MM.1S (cell line): ENCODE data around the gene LRRC49.

Experiments used
- DNase-seq: peaks from one replicate; pipeline ENCODE4 v3.0.0-alpha.2; 2015
- H2AFZ ChIP-seq: fragments of 300-600 bp; sonication (generic); 2 replicates; pipeline ENCODE4 v1.6.0; 2016; ENCODE audit warnings: antibody characterized with exemption, low read length
- H3F3A ChIP-seq: fragments of 300-600 bp; sonication (generic); 2 replicates; pipeline ENCODE4 v1.6.1; 2016; ENCODE audit warnings: mild to moderate bottlenecking, antibody characterized with exemption, low read length, moderate library complexity, mixed read lengths; ENCODE audit not compliant: insufficient read depth
- H3K27ac ChIP-seq: fragments of 300-600 bp; sonication (generic); 2 replicates; pipeline ENCODE4 v1.5.1; 2016; ENCODE audit warnings: mild to moderate bottlenecking, low read length
- H3K27me3 ChIP-seq: fragments of 300-600 bp; sonication (generic); replicated peaks from 2 replicates; pipeline ENCODE4 v1.6.0; 2016; ENCODE audit warnings: low read length; ENCODE audit not compliant: insufficient read depth
- H3K36me3 ChIP-seq: fragments of 300-600 bp; sonication (generic); replicated peaks from 2 replicates; pipeline ENCODE4 v1.6.1; 2016; ENCODE audit warnings: mild to moderate bottlenecking, low read length, mixed read lengths; ENCODE audit not compliant: insufficient read depth
- H3K4me1 ChIP-seq: fragments of 300-600 bp; sonication (generic); 2 replicates; pipeline ENCODE4 v1.6.1; 2016; ENCODE audit warnings: low read length, mixed read lengths
- H3K4me2 ChIP-seq: fragments of 300-600 bp; sonication (generic); 2 replicates; pipeline ENCODE4 v1.6.0; 2016; ENCODE audit warnings: low read depth, low read length
- H3K4me3 ChIP-seq: fragments of 300-600 bp; sonication (generic); 2 replicates; pipeline ENCODE4 v1.5.1; 2016; ENCODE audit warnings: low read length, mixed read lengths
- H3K79me2 ChIP-seq: fragments of 300-600 bp; sonication (generic); 2 replicates; pipeline ENCODE4 v1.6.1; 2016; ENCODE audit warnings: mixed run types, low read length, mixed read lengths
- H3K9ac ChIP-seq: fragments of 300-600 bp; sonication (generic); 2 replicates; pipeline ENCODE4 v1.6.1; 2016; ENCODE audit warnings: low read length, mixed read lengths
- H3K9me2 ChIP-seq: fragments of 300-600 bp; sonication (generic); replicated peaks from 2 replicates; pipeline ENCODE4 v1.6.1; 2016; ENCODE audit warnings: mild to moderate bottlenecking, low read length, mixed read lengths; ENCODE audit not compliant: insufficient read depth
- H3K9me3 ChIP-seq: fragments of 300-600 bp; sonication (generic); replicated peaks from 2 replicates; pipeline ENCODE4 v1.6.1; 2016; ENCODE audit warnings: mild to moderate bottlenecking, low read length, mixed read lengths; ENCODE audit not compliant: insufficient read depth
- H4K20me1 ChIP-seq: fragments of 300-600 bp; sonication (generic); 2 replicates; pipeline ENCODE4 v1.6.1; 2016; ENCODE audit warnings: mild to moderate bottlenecking, low read length, moderate library complexity, mixed read lengths; ENCODE audit not compliant: insufficient read depth
- CTCF ChIP-seq: fragments of 300-600 bp; sonication (generic); IDR thresholded peaks from 2 replicates; pipeline ENCODE4 v1.5.1; 2016; ENCODE audit warnings: antibody characterized with exemption, low read length, mixed read lengths
- EZH2 ChIP-seq: fragments of 300-600 bp; sonication (generic); optimal IDR thresholded peaks from 2 replicates; pipeline ENCODE3; 2017; ENCODE audit warnings: low read depth, mild to moderate bottlenecking, antibody characterized with exemption, low read length, mixed read lengths
- EZH2phosphoT487 ChIP-seq: fragments of 300-600 bp; sonication (generic); IDR thresholded peaks from 2 replicates; pipeline ENCODE4 v1.6.1; 2018; ENCODE audit warnings: antibody characterized with exemption, low read length

Gene LRRC49

GRCh38 chr15:71080166-71080565, 187.5 kb downstream of the LRRC49 start:
- Histone ChIP-seq H3K36me3 (no peaks in the 10 kb centered on the region), H2AFZ (no peak overlapping the region), H3K4me3 (no peak overlapping the region), H3K4me1 (no peaks in the 10 kb centered on the region), H3K9me2 (no peaks in the 10 kb centered on the region), H3K27ac (no peak overlapping the region), H3K4me2 (no peak overlapping the region), H3K9me3 (no peaks in the 10 kb centered on the region), H3K79me2 (no peaks in the 10 kb centered on the region), H3K27me3 (no peaks in the 10 kb centered on the region), H3K9ac (no peak overlapping the region), H4K20me1 (no peaks in the 10 kb centered on the region), H3F3A (no peaks in the 10 kb centered on the region)
- no peak for TF ChIP-seq CTCF
- TF ChIP-seq EZH2phosphoT487, result no peak
- no peak for TF ChIP-seq EZH2
- no peak for DNase-seq

- no peak overlapping the region for H3K4me2 ChIP-seq
- no peaks in the 10 kb centered on the region for H3K36me3 ChIP-seq
- no peak overlapping the region for H3K27ac ChIP-seq
- no peaks in the 10 kb centered on the region for H3K4me1 ChIP-seq
- TF ChIP-seq EZH2 (no peak), EZH2phosphoT487 (no peak), CTCF (no peak)
- no peaks in the 10 kb centered on the region for H4K20me1 ChIP-seq
- H3K27me3 ChIP-seq, result no peaks in the 10 kb centered on the region
- no peak overlapping the region for H3K9ac ChIP-seq
- H3K4me3 ChIP-seq, result no peak overlapping the region
- no peak for DNase-seq
- no peak overlapping the region for H2AFZ ChIP-seq
- no peaks in the 10 kb centered on the region for H3F3A ChIP-seq
- H3K79me2 ChIP-seq, result no peaks in the 10 kb centered on the region
- no peaks in the 10 kb centered on the region for H3K9me2 ChIP-seq
- H3K9me3 ChIP-seq, result no peaks in the 10 kb centered on the region
These were observed 188.1 kb downstream of the LRRC49 start for GRCh38 chr15:71080705-71081104.

- Histone ChIP-seq H3F3A (no peaks in the 10 kb centered on the region), H2AFZ (no peak overlapping the region), H3K9me3 (no peaks in the 10 kb centered on the region), H3K9ac (no peak overlapping the region), H3K79me2 (no peaks in the 10 kb centered on the region), H3K9me2 (no peaks in the 10 kb centered on the region), H3K4me3 (no peak overlapping the region), H3K4me2 (no peak overlapping the region), H3K27ac (no peak overlapping the region), H4K20me1 (no peaks in the 10 kb centered on the region), H3K27me3 (no peaks in the 10 kb centered on the region), H3K4me1 (no peaks in the 10 kb centered on the region), H3K36me3 (no peaks in the 10 kb centered on the region)
- DNase-seq, result no peak
- no peak for TF ChIP-seq EZH2phosphoT487
- TF ChIP-seq CTCF, result no peak
- TF ChIP-seq EZH2, result no peak
These were observed 190.2 kb downstream of the LRRC49 start for GRCh38 chr15:71082803-71083202.
